Heart left ventricle (tissue), 16 donors: ENCODE results near the gene PTPRU. TPM values are rescaled to one million over a fixed set of nuclear protein-coding genes. Genes with fewer than 3 reads are reported as not detected.

Source experiments
- ATAC-seq, 4 donors: fragments of 200-7000 bp; cut with Tn5 transposase; one replicate each; pipeline ENCODE4 v1.9.1; 2020 to 2022; ENCODE audit warnings: moderate library complexity in 4 of 4, mild to moderate bottlenecking in 3 of 4, moderate number of reproducible peaks in 1 of 4
- DNase-seq, 5 donors: peaks; one replicate each; pipeline ENCODE4 v3.0.0-alpha.2; 2020
- H3K27ac ChIP-seq, 12 donors: fragments of 200-600 bp; sonication (generic) in 4 of 12; one replicate each; pipeline versions ENCODE4 v1.5.0 to v1.8.0; 2016 to 2022; ENCODE audit warnings: mild to moderate bottlenecking in 2 of 12
- H3K27me3 ChIP-seq, 9 donors: fragments of 200-600 bp; sonication (generic) in 2 of 9; one replicate each; pipeline versions ENCODE4 v1.5.1 to v1.8.0; 2016 to 2022; ENCODE audit warnings: mild to moderate bottlenecking in 3 of 9
- H3K36me3 ChIP-seq, 9 donors: fragments of 200-600 bp; sonication (generic) in 2 of 9; one replicate each; pipeline versions ENCODE4 v1.5.0 to v1.8.0; 2018 to 2022; ENCODE audit warnings: mild to moderate bottlenecking in 2 of 9
- H3K4me1 ChIP-seq, 12 donors: fragments of 200-600 bp; sonication (generic) in 4 of 12; one replicate each; pipeline versions ENCODE4 v1.5.0 to v1.8.0; 2016 to 2022; ENCODE audit warnings: mild to moderate bottlenecking in 3 of 12
- H3K4me3 ChIP-seq, 12 donors: fragments of 200-600 bp; sonication (generic) in 4 of 12; one replicate each; pipeline versions ENCODE4 v1.5.0 to v1.8.0; 2017 to 2022; ENCODE audit warnings: mild to moderate bottlenecking in 9 of 12, moderate library complexity in 4 of 12
- H3K9me3 ChIP-seq, 12 donors: fragments of 200-600 bp; sonication (generic) in 4 of 12; one replicate each; pipeline versions ENCODE4 v1.5.0 to v1.8.0; 2016 to 2022; ENCODE audit warnings: mild to moderate bottlenecking in 1 of 12
- CTCF ChIP-seq, 12 donors: fragments of 200-600 bp; sonication (generic) in 4 of 12; IDR thresholded peaks; one replicate each; pipeline versions ENCODE4 v1.5.0 to v1.8.0; 2018 to 2022; ENCODE audit warnings: antibody characterized with exemption in 12 of 12, mild to moderate bottlenecking in 5 of 12
- POLR2A ChIP-seq, 2 donors: fragments of 450-650 bp; IDR thresholded peaks; one replicate each; pipeline ENCODE4 v1.6.1; 2017; ENCODE audit warnings: antibody characterized with exemption in 2 of 2, mild to moderate bottlenecking in 2 of 2, moderate library complexity in 2 of 2
- WGBS, 4 donors: extraction: QIAGEN DNeasy Blood & Tissue Kit in 2 of 4; methylation state at CpG; one replicate each; pipeline versions ENCODE4 v1.1.5 to v1.1.7; 2013 to 2018; 5-methylcytosine and 5-hydroxymethylcytosine counted together
- intact Hi-C, 10 donors: fragments of 100-400 bp; cut with DNase I; formaldehyde crosslinking; loops; one replicate each; pipeline versions ENCODE4 v1.11.1 to v1.14.2; 2022
- polyA plus RNA-seq, 2 donors: library from polyadenylated mRNA; stranded (reverse); fragments of 200-250 nt; gene quantifications; one replicate each; pipeline ENCODE4 v1.2.3, GENCODE V29; 2013
- total RNA-seq, 9 donors: library from RNA; depleted of rRNA in 2 of 9; stranded (reverse); fragments of >200 nt in 2 of 9; fragmentation: NEBNext Ultra II Directional in 3 of 9; extraction: Animal tissue kit (Norgen Biotek cat#: 25700) in 3 of 9; gene quantifications; one replicate each; pipeline versions ENCODE4 v1.1.0 to v1.2.4, GENCODE V29; 2016 to 2023
- donor health status: ischemic (EF 13 %, LVEDD 7.1; RV severe dilation, severe dysfunction).
- donor health status: healthy with polysubstance abuse.
- donor health status: DM: no; HTN: yes; CAD: no.
- donor health status: DM: no; HTN: no; CAD: no.
- donor health status: ischemic (EF 25% LVEDD 6.9; RV normal size, moderate dysfunction).
- donor health status: ischemic (EF 25% LVEDD 5.7; RV mildly dilated, moderate dysfunction).
- donor health status: healthy.
- donor health status: DM: yes; HTN: yes; CAD: no.
- donor health status: ischemic (EF 35%, LVEDD 5.7; RV mildly dilated, moderate dysfunction).
- donor health status: nonischemic (EF 11% LVEDD 7.7; RV severe dilation, severe dysfunction).
- donor health status: DM: yes; HTN: yes; CAD: no.
- donor health status: PGD.
- donor health status: ischemic (EF 29% LVEDD 5.4; RV normal size, mild dysfunction).
- donor health status: nonischemic (EF 23%, LVEDD 6.1; RV moderate dilation, normal function).

PTPRU gene
- total and polyA plus RNA-seq, 11 donors = 7.1 to 59.9 (median 16.2) TPM

GRCh38 chr1:29372108-29372507 is 135.8 kb downstream of the PTPRU start:
- ATAC-seq (no peak), DNase-seq (no peak)
- Histone ChIP-seq H3K9me3 (peaks cover 0 to 12% (median 0%) of the 10 kb centered on the region in 12 donors), H3K36me3 (no peaks in the 10 kb centered on the region), H3K27me3 (peaks cover 0 to 54% (median 7%) of the 10 kb centered on the region in 9 donors), H3K4me3 (no peak overlapping the region), H3K27ac (no peak overlapping the region), H3K4me1 (no peaks in the 10 kb centered on the region)
- no peak for TF ChIP-seq POLR2A (IDR thresholded peaks at IDR 0.05)
- no peak for TF ChIP-seq CTCF (IDR thresholded peaks at IDR 0.05)
- intact Hi-C loops = loop anchor here in 1 of 10 donors (10.0 kb wide), 1 partner anchor 1013 kb away; no protein-coding TSS in a partner anchor
- 32 to 61% (median 39%) methylated on average over 4 of the region's 4 CpGs for WGBS, 4 donors

Other genes with a start within 250 kb of the PTPRU start
- gene TMEM200B, start 112.6 kb upstream of the PTPRU start, total RNA-seq = 1 to 10 TPM in 7 of 9 donors, under 1 TPM in 2; 0.83 to 3.5 (median 1.4) TPM
- 1 to 10 TPM; 1.5 to 1.9 TPM for gene TMEM200B, start 112.6 kb upstream of the PTPRU start, polyA plus RNA-seq
- 10 to 100 TPM; 40.4 to 54.6 (median 49.0) TPM for gene SRSF4, start 54.6 kb upstream of the PTPRU start, total RNA-seq
- gene SRSF4, start 54.6 kb upstream of the PTPRU start, polyA plus RNA-seq = 10 to 100 TPM; 41.6 to 53.2 TPM
- gene MECR, start 5.6 kb upstream of the PTPRU start, total RNA-seq = 10 to 100 TPM; 19.6 to 37.4 (median 33.1) TPM
- gene MECR, start 5.6 kb upstream of the PTPRU start, polyA plus RNA-seq = 10 to 100 TPM; 24.2 to 34.4 TPM